Naive thymus-derived CD8-positive, alpha-beta T cell (primary cell): Measurements from ENCODE around the gene TNRC18. TPM values are rescaled to one million over a fixed set of nuclear protein-coding genes. Genes with fewer than 3 reads are reported as not detected.

Experiments used
- ATAC-seq, 2 donors: fragments of 150-1000 bp; cut with Tn5 transposase in 1 of 2; sonication (Bioruptor Pico), chemical (Tn5 transposase) in 1 of 2; 1 replicate in 1 of 2; 2 replicates in 1 of 2; pipeline ENCODE4 v1.10.0; 2021; ENCODE audit warnings: mild to moderate bottlenecking in 2 of 2, moderate library complexity in 2 of 2
- POLR2A ChIA-PET: fragments of 350-600 bp; sonication (Branson Sonifier 250); formaldehyde crosslinking; loops from one replicate; lab custom pipeline; 2021; ENCODE audit warnings: antibody characterized with exemption; lab: Charles Lee
- DNase-seq, 10 donors: peaks; one replicate each; pipeline versions ENCODE4 v3.0.0 to v3.0.0-alpha.2; 2020 to 2022
- H3K27ac Mint-ChIP-seq, 10 donors: one replicate each; pipeline ENCODE4 v1.8.0; 2020 to 2022; ENCODE audit warnings: mild to moderate bottlenecking in 10 of 10, mixed read lengths in 10 of 10, moderate library complexity in 4 of 10, inconsistent platforms in 1 of 10
- H3K27me3 Mint-ChIP-seq, 5 donors: one replicate each; pipeline ENCODE4 v1.8.0; 2021 to 2022; ENCODE audit warnings: mixed read lengths in 5 of 5
- H3K36me3 Mint-ChIP-seq, 3 donors: one replicate each; pipeline ENCODE4 v1.8.0; 2020 to 2022; ENCODE audit warnings: mixed read lengths in 3 of 3, mild to moderate bottlenecking in 2 of 3, inconsistent platforms in 1 of 3
- H3K4me1 Mint-ChIP-seq, 4 donors: one replicate each; pipeline ENCODE4 v1.8.0; 2021 to 2022; ENCODE audit warnings: mixed read lengths in 4 of 4
- H3K4me3 Mint-ChIP-seq, 10 donors: one replicate each; pipeline ENCODE4 v1.8.0; 2020 to 2022; ENCODE audit warnings: mild to moderate bottlenecking in 10 of 10, mixed read lengths in 10 of 10, moderate library complexity in 6 of 10, inconsistent platforms in 1 of 10
- H3K9me3 Mint-ChIP-seq, 9 donors: one replicate each; pipeline ENCODE4 v1.8.0; 2020 to 2022; ENCODE audit warnings: mixed read lengths in 9 of 9, mild to moderate bottlenecking in 3 of 9, inconsistent platforms in 1 of 9, moderate library complexity in 1 of 9
- polyA plus RNA-seq, 3 donors: library from polyadenylated mRNA; unstranded; fragments of 300-500 nt; fragmentation: Illumina TruSeq; gene quantifications; one replicate each; pipeline ENCODE4 v1.2.3, GENCODE V29; 2021
- total RNA-seq, 8 experiments: library from RNA in 2 of 8; stranded (reverse) in 2 of 8; gene quantifications; one replicate each; pipeline ENCODE4 v1.2.3 and lab custom pipeline; 2021 to 2026

Gene TNRC18
- total and polyA plus RNA-seq, 5 experiments from 2014 or later: 0.59 to 42.7 (median 1.6) TPM

GRCh38 chr7:5457245-5457735, 33.7 kb upstream of the TNRC18 start:
- DNase-seq (no peak), ATAC-seq (no peak)
- Mint-ChIP-seq H3K9me3 (no peaks in the 10 kb centered on the region), H3K27me3 (peaks cover 0 to 13% (median 6%) of the 10 kb centered on the region in 5 donors), H3K36me3 (peaks cover 0 to 3% (median 0%) of the 10 kb centered on the region in 3 donors), H3K27ac (no peak overlapping the region), H3K4me3 (no peak overlapping the region), H3K4me1 (peaks cover 3 to 7% (median 4%) of the 10 kb centered on the region in 4 donors)
- POLR2A ChIA-PET: interaction anchor here (0.5 to 0.9 kb wide), 3 partner anchors 78 to 209 kb away, joined by 4 to 8 read pairs (median 4); no protein-coding TSS in a partner anchor

GRCh38 chr7:5456409-5456808, 32.8 kb upstream of the TNRC18 start:
- Mint-ChIP-seq H3K27me3 (peaks cover 0 to 15% (median 6%) of the 10 kb centered on the region in 5 donors), H3K4me3 (no peak overlapping the region), H3K4me1 (peaks cover 0 to 5% (median under 1%) of the 10 kb centered on the region in 4 donors), H3K9me3 (no peaks in the 10 kb centered on the region), H3K27ac (no peak overlapping the region), H3K36me3 (peaks cover 0 to 3% (median 0%) of the 10 kb centered on the region in 3 donors)
- no peak for ATAC-seq
- no peak for DNase-seq
- POLR2A ChIA-PET: interaction anchor here (0.6 to 0.9 kb wide), 3 partner anchors 8 to 210 kb away, joined by 4 to 8 read pairs (median 5); no protein-coding TSS in a partner anchor

- peak overlapping the region in 2 of 10 donors; percentile 46 to 90 for H3K27ac Mint-ChIP-seq
- no peak for DNase-seq
- peaks cover 0 to 6% (median 5%) of the 10 kb centered on the region in 4 donors for H3K4me1 Mint-ChIP-seq
- no peak for ATAC-seq
- H3K27me3 Mint-ChIP-seq: peaks cover 0 to 18% (median 6%) of the 10 kb centered on the region in 5 donors
- H3K9me3 Mint-ChIP-seq: no peaks in the 10 kb centered on the region
- peaks cover 0 to 3% (median 0%) of the 10 kb centered on the region in 3 donors for H3K36me3 Mint-ChIP-seq
- POLR2A ChIA-PET: no interaction called here
- no peak overlapping the region for H3K4me3 Mint-ChIP-seq
Measured at GRCh38 chr7:5455581-5456219, 32.1 kb upstream of the TNRC18 start.

- H3K27me3 Mint-ChIP-seq: peaks cover 0 to 18% (median 6%) of the 10 kb centered on the region in 5 donors
- peak overlapping the region in 1 of 10 donors; percentile 41 for H3K27ac Mint-ChIP-seq
- ATAC-seq (no peak), DNase-seq (no peak)
- H3K9me3 Mint-ChIP-seq: no peaks in the 10 kb centered on the region
- H3K4me1 Mint-ChIP-seq: peaks cover 0 to 6% (median 5%) of the 10 kb centered on the region in 4 donors
- H3K4me3 Mint-ChIP-seq: no peak overlapping the region
- H3K36me3 Mint-ChIP-seq: peaks cover 0 to 3% (median 0%) of the 10 kb centered on the region in 3 donors
- POLR2A ChIA-PET: no interaction called here
Measured at GRCh38 chr7:5455175-5455574, 31.5 kb upstream of the TNRC18 start.

GRCh38 chr7:5454485-5454884, 30.9 kb upstream of the TNRC18 start:
- DNase-seq: no peak
- no peak overlapping the region for H3K4me3 Mint-ChIP-seq
- no peaks in the 10 kb centered on the region for H3K9me3 Mint-ChIP-seq
- peaks cover 0 to 3% (median 0%) of the 10 kb centered on the region in 3 donors for H3K36me3 Mint-ChIP-seq
- POLR2A ChIA-PET: no interaction called here
- peaks cover 0 to 18% (median 6%) of the 10 kb centered on the region in 5 donors for H3K27me3 Mint-ChIP-seq
- H3K27ac Mint-ChIP-seq: no peak overlapping the region
- peaks cover 0 to 6% (median 5%) of the 10 kb centered on the region in 4 donors for H3K4me1 Mint-ChIP-seq
- ATAC-seq: no peak

GRCh38 chr7:5453566-5454075, 30.0 kb upstream of the TNRC18 start:
- POLR2A ChIA-PET: no interaction called here
- Mint-ChIP-seq H3K27ac (no peak overlapping the region), H3K4me1 (peaks cover 0 to 6% (median 5%) of the 10 kb centered on the region in 4 donors), H3K36me3 (no peaks in the 10 kb centered on the region), H3K4me3 (no peak overlapping the region), H3K9me3 (no peaks in the 10 kb centered on the region), H3K27me3 (peaks cover 0 to 18% (median 4%) of the 10 kb centered on the region in 5 donors)
- ATAC-seq (no peak), DNase-seq (no peak)

GRCh38 chr7:5452937-5453540, 29.4 kb upstream of the TNRC18 start:
- Mint-ChIP-seq H3K4me3 (no peak overlapping the region), H3K27ac (peak overlapping the region in 1 of 10 donors; percentile 51), H3K36me3 (no peaks in the 10 kb centered on the region), H3K4me1 (peaks cover 0 to 6% (median 5%) of the 10 kb centered on the region in 4 donors), H3K9me3 (no peaks in the 10 kb centered on the region), H3K27me3 (peaks cover 0 to 18% (median 4%) of the 10 kb centered on the region in 5 donors)
- ATAC-seq: no peak
- POLR2A ChIA-PET: no interaction called here
- no peak for DNase-seq

GRCh38 chr7:5452470-5452899, 28.9 kb upstream of the TNRC18 start:
- no peak overlapping the region for H3K4me3 Mint-ChIP-seq
- no peaks in the 10 kb centered on the region for H3K9me3 Mint-ChIP-seq
- H3K27me3 Mint-ChIP-seq: peaks cover 0 to 18% (median 4%) of the 10 kb centered on the region in 5 donors
- ATAC-seq (no peak), DNase-seq (no peak)
- H3K36me3 Mint-ChIP-seq: no peaks in the 10 kb centered on the region
- H3K27ac Mint-ChIP-seq: peak overlapping the region in 2 of 10 donors; percentile 40 to 51
- POLR2A ChIA-PET: no interaction called here
- peaks cover 0 to 6% (median 5%) of the 10 kb centered on the region in 4 donors for H3K4me1 Mint-ChIP-seq

GRCh38 chr7:5451391-5451790, 27.8 kb upstream of the TNRC18 start:
- Mint-ChIP-seq H3K36me3 (no peaks in the 10 kb centered on the region), H3K27me3 (peaks cover 0 to 17% (median 4%) of the 10 kb centered on the region in 5 donors), H3K4me3 (no peak overlapping the region), H3K27ac (peak overlapping the region in 2 of 10 donors; percentile 11 to 74), H3K9me3 (no peaks in the 10 kb centered on the region), H3K4me1 (peaks cover 0 to 6% (median 5%) of the 10 kb centered on the region in 4 donors)
- no peak for ATAC-seq
- POLR2A ChIA-PET: interaction anchor here (2.9 kb wide), 1 partner anchor 55 kb away, joined by 13 read pairs; no protein-coding TSS in a partner anchor
- no peak for DNase-seq

GRCh38 chr7:5450549-5451327, 27.1 kb upstream of the TNRC18 start:
- POLR2A ChIA-PET: interaction anchor here (2.9 kb wide), 1 partner anchor 54 kb away, joined by 13 read pairs; no protein-coding TSS in a partner anchor
- no peaks in the 10 kb centered on the region for H3K9me3 Mint-ChIP-seq
- no peaks in the 10 kb centered on the region for H3K36me3 Mint-ChIP-seq
- ATAC-seq (peak; percentile 77 to 94), DNase-seq (peak; percentile 19 to 77 (median 40))
- H3K4me3 Mint-ChIP-seq: no peak overlapping the region
- H3K4me1 Mint-ChIP-seq: peaks cover 0 to 6% (median 4%) of the 10 kb centered on the region in 4 donors
- H3K27me3 Mint-ChIP-seq: peaks cover 0 to 10% (median 2%) of the 10 kb centered on the region in 5 donors
- peak overlapping the region in 1 of 10 donors; percentile 74 for H3K27ac Mint-ChIP-seq

- Mint-ChIP-seq H3K27me3 (peaks cover 0 to 9% (median 1%) of the 10 kb centered on the region in 5 donors), H3K36me3 (peaks cover 0 to 3% (median 0%) of the 10 kb centered on the region in 3 donors), H3K9me3 (no peaks in the 10 kb centered on the region), H3K27ac (peak overlapping the region in 1 of 10 donors; percentile 65), H3K4me3 (no peak overlapping the region), H3K4me1 (peaks cover 0 to 6% (median 3%) of the 10 kb centered on the region in 4 donors)
- POLR2A ChIA-PET: interaction anchor here (0.5 kb wide), 1 partner anchor 8 kb away, joined by 5 read pairs; no protein-coding TSS in a partner anchor
- ATAC-seq (no peak), DNase-seq (no peak)
Measured at GRCh38 chr7:5448378-5449037, 24.9 kb upstream of the TNRC18 start.
